ENCODE data around the gene PRKD3.
A peak's percentile ranks its signal among the peaks of the same experiment; 100 is the strongest.

The PRKD3 gene

DNA sequence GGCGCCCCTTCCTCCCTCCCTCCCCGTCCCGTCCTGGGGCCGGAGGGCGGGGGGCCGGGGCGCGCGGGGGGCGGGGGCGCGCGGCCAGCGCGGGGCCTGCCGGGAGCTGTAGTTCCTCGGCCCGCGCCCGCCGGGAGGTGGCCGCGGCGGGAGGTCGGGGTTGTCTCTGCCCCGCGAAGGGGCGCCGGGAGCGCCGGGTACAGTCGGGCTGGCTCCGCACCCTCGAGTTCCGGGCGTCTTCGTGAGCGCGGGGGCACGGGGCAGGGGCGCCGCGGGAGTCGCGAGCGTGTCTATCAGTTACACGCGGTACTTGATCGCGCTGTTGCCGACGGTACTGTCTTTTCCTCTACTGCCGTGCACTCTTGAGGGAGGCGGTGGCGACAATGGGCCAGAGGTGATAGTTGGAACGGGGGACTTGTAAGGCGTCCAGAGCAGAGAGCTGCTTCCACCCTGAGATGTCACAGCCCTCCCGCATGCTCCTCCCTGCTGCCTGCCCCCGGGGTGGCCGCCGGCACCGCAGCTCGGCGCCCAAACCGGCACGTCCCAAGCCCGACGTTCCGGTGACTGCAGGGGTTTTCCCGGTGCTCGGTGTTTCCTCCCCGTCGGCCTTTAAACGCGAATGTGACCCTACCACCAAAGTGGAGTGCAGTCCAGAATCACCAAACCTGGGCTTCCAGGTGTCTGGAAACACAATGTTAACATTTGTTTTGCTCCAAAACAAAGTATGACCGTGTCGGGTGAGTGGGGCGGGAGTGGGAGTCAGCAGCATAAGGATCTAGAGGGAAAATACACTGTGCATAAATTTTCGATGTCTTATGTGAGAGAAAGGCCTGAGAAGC lies at the start of gene PRKD3:
Gene PRKD3 (minus strand): TSS at position 48 of the 839 bp plus-strand sequence. CDS start 8,309 bp downstream, outside the sequence.
- H3K4me3 ChIP-seq (ENCODE audit: low read depth, low read length): peak within 1 kb of the TSS; percentile 84
- TF ChIP-seq, protein P1, sequence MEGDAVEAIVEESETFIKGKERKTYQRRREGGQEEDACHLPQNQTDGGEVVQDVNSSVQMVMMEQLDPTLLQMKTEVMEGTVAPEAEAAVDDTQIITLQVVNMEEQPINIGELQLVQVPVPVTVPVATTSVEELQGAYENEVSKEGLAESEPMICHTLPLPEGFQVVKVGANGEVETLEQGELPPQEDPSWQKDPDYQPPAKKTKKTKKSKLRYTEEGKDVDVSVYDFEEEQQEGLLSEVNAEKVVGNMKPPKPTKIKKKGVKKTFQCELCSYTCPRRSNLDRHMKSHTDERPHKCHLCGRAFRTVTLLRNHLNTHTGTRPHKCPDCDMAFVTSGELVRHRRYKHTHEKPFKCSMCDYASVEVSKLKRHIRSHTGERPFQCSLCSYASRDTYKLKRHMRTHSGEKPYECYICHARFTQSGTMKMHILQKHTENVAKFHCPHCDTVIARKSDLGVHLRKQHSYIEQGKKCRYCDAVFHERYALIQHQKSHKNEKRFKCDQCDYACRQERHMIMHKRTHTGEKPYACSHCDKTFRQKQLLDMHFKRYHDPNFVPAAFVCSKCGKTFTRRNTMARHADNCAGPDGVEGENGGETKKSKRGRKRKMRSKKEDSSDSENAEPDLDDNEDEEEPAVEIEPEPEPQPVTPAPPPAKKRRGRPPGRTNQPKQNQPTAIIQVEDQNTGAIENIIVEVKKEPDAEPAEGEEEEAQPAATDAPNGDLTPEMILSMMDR (IDR thresholded peaks at IDR 0.05; ENCODE audit: borderline replicate concordance, insufficient read depth, low read depth, low read length): no peak

DNA sequence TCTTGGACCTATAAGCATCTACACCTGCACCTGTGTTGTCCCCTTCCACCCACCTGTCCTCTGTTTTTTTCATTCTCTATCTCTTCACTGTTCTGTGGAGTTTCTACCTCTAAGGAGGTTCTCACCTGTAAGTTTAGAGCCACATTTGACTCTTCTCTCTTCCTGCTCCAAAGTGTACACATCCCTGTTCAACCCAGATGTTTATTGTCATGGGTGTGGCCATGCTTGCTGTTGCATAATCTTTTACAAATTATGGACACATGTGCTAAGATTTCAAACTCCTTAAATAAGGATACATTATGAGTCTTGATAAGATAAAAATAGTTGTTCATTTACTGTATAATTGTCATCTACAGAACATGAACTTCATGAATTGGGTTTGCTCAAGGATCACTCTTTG lies 47.4 kb upstream of the PRKD3 start:
- TF ChIP-seq, protein P1 (IDR thresholded peaks at IDR 0.05; ENCODE audit: borderline replicate concordance, insufficient read depth, low read depth, low read length): no peak
- H3K4me3 ChIP-seq (ENCODE audit: low read depth, low read length): no peak overlapping the region

DNA sequence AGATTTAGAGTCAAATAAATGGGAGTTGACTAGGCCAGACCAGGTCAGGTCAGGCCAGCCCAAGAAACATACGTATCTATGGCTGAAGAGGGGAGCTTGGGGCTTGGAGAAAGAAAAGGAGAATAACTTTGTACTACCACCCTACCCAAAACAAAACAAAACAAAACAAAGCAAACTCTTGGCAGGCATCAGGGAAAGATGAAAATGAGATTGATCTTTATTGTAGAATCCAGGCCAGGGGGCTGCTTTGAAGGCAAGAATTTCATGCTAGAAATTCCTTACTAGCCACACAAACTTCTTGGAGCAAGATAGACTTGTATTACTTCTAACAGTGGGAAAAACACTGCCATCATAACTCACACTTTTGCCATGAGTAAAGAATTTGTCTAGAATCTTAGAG lies 46.0 kb upstream of the PRKD3 start:
- TF ChIP-seq, protein P1 (IDR thresholded peaks at IDR 0.05; ENCODE audit: borderline replicate concordance, insufficient read depth, low read depth, low read length): no peak
- no peak overlapping the region for H3K4me3 ChIP-seq (ENCODE audit: low read depth, low read length)

DNA sequence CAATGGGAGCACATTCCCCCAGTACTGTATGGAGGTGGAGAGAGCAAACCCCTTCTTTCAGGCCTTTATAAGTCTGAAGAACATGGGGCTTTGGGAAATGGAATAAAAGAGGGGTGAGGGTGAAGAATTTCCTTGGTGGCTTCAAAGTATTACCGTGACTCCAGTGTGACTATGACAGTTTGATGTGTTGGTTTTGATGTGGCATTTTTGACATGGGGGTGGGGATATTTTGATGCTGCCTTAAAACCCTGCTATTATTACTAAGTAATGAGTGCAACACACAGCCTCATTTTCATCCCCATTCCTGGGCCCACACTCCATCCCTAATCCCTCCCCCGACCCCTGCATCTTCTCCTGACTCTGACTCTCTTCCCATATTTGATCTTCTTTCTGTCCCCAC lies 43.4 kb upstream of the PRKD3 start:
- TF ChIP-seq, protein P1 (IDR thresholded peaks at IDR 0.05; ENCODE audit: borderline replicate concordance, insufficient read depth, low read depth, low read length): no peak

DNA sequence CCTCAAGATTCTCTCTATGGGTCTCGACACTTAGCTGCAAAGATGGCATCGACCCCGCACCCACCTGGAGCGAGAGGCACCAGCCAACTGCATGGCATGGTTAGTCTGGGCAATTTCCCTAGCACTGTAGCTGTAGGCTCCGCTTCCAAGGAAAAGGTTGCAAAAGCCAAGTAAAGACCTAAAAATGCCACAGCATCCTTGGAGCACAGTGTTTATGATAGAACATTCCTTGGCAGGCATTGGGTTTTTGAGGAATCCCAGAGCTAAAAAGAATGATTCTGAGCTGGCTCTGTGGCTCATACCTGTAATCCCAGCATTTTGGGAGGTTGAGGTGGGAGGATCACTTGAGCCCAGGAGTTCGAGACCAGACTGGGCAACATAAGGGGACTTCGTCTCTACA lies 42.7 kb upstream of the PRKD3 start:
- H3K4me3 ChIP-seq (ENCODE audit: low read depth, low read length): no peak overlapping the region
- TF ChIP-seq, protein P1 (IDR thresholded peaks at IDR 0.05; ENCODE audit: borderline replicate concordance, insufficient read depth, low read depth, low read length): no peak

More for the DNA sequence above, 43.4 kb upstream of the PRKD3 start:
- no peak overlapping the region for H3K4me3 ChIP-seq (ENCODE audit: low read depth, low read length)

DNA sequence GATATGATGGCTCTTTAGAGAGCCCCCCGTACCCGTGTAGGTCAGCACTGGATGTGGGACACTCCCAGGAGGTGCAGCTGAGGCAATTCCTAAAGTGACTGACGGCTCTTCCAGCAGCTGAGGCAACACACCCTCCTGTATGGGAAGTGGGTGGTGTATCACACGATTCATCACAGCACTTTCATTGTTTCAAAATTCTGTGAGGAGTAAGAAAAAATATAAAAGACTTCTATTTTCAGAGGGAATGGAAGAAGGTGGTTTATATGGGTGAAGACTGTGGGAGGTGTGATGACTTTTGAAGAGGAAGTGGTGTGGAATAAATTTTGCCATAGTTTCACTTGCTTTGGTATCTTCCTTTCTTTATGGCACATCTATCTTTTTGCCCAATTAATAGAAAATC lies 42.1 kb upstream of the PRKD3 start:
- TF ChIP-seq, protein P1 (IDR thresholded peaks at IDR 0.05; ENCODE audit: borderline replicate concordance, insufficient read depth, low read depth, low read length): no peak
- H3K4me3 ChIP-seq (ENCODE audit: low read depth, low read length): no peak overlapping the region

DNA sequence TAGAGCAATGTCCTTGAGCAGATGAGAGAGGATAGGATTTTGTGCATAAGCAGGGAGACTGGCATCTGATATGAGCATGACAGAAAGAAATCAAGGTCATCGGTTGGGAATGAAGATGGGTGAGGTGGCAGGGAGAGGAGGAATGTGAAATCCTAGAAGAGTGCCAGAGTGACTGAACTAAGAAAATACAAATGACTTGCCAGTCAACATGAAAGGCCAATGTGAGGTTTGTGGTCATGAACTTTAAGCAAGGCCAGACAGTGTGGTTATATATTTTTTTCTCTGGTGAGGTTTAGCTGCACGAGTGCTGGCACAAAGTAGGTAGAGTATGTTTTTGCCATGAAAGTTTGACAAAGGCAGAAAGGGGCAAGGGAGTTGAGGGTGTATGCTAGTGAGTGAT lies 41.0 kb upstream of the PRKD3 start:
- no peak overlapping the region for H3K4me3 ChIP-seq (ENCODE audit: low read depth, low read length)
- TF ChIP-seq, protein P1 (IDR thresholded peaks at IDR 0.05; ENCODE audit: borderline replicate concordance, insufficient read depth, low read depth, low read length): no peak
